H9 (cell line): ENCODE measurements around the gene PREX1. TPM values are rescaled to one million over a fixed set of nuclear protein-coding genes. Genes with fewer than 3 reads are reported as not detected.

Source experiments
- DNase-seq: peaks from one replicate; pipeline ENCODE4 v3.0.0-alpha.2; 2017
- H2AFZ ChIP-seq: one replicate; pipeline ENCODE4 v1.6.1; 2013; ENCODE audit warnings: mild to moderate bottlenecking, low read length, control low read depth, moderate library complexity
- H2AK5ac ChIP-seq: 2 replicates; pipeline ENCODE4 v1.6.1; 2013; ENCODE audit warnings: low read length, control low read depth, mixed read lengths; ENCODE audit not compliant: insufficient read length
- H2BK120ac ChIP-seq: one replicate; pipeline ENCODE4 v1.6.1; 2013; ENCODE audit warnings: low read depth, mild to moderate bottlenecking, low read length, control low read depth, inconsistent platforms; ENCODE audit not compliant: poor library complexity, severe bottlenecking
- H2BK12ac ChIP-seq: 2 replicates; pipeline ENCODE4 v1.6.1; 2013; ENCODE audit warnings: low read length, control low read depth, mixed read lengths, low read depth; ENCODE audit not compliant: insufficient read length
- H2BK15ac ChIP-seq: 2 replicates; pipeline ENCODE4 v1.6.1; 2013; ENCODE audit warnings: low read depth, low read length, control low read depth
- H2BK20ac ChIP-seq: one replicate; pipeline ENCODE4 v1.6.1; 2013; ENCODE audit warnings: low read depth, mild to moderate bottlenecking, low read length, control low read depth, inconsistent platforms; ENCODE audit not compliant: poor library complexity, severe bottlenecking
- H2BK5ac ChIP-seq: 2 replicates; pipeline ENCODE4 v1.6.1; 2013; ENCODE audit warnings: low read length, control low read depth, mixed read lengths; ENCODE audit not compliant: insufficient read length
- H3K14ac ChIP-seq: 2 replicates; pipeline ENCODE4 v1.6.1; 2013; ENCODE audit warnings: low read length, control low read depth; ENCODE audit not compliant: insufficient read depth
- H3K18ac ChIP-seq: 2 replicates; pipeline ENCODE4 v1.6.1; 2013; ENCODE audit warnings: low read depth, mild to moderate bottlenecking, mixed read lengths, low read length, control low read depth; ENCODE audit not compliant: insufficient read length
- H3K23ac ChIP-seq: 2 replicates; pipeline ENCODE4 v1.6.1; 2013; ENCODE audit warnings: low read length, control low read depth, mixed read lengths, low read depth; ENCODE audit not compliant: insufficient read length
- H3K23me2 ChIP-seq: 2 replicates; pipeline ENCODE4 v1.6.1; 2013; ENCODE audit warnings: low read depth, mild to moderate bottlenecking, mixed read lengths, low read length, control low read depth; ENCODE audit not compliant: insufficient read length, poor library complexity, severe bottlenecking
- H3K27ac ChIP-seq: 2 replicates; pipeline ENCODE4 v1.5.1; 2013; ENCODE audit warnings: low read length, control low read depth, mixed read lengths, low read depth; ENCODE audit not compliant: insufficient read length
- H3K27me3 ChIP-seq: 2 replicates; pipeline ENCODE4 v1.6.1; 2013; ENCODE audit warnings: low read length, control low read depth, inconsistent platforms; ENCODE audit not compliant: insufficient read depth
- H3K4ac ChIP-seq: 2 replicates; pipeline ENCODE4 v1.6.1; 2013; ENCODE audit warnings: low read depth, mild to moderate bottlenecking, control low read depth, inconsistent platforms, low read length, moderate library complexity
- H3K4me1 ChIP-seq: 2 replicates; pipeline ENCODE4 v1.6.1; 2013; ENCODE audit warnings: low read length, control low read depth, inconsistent platforms; ENCODE audit not compliant: insufficient read depth
- H3K4me2 ChIP-seq: 2 replicates; pipeline ENCODE4 v1.6.1; 2013; ENCODE audit warnings: low read length, control low read depth, mixed read lengths; ENCODE audit not compliant: insufficient read length, insufficient read depth
- H3K56ac ChIP-seq: 2 replicates; pipeline ENCODE4 v1.6.1; 2013; ENCODE audit warnings: low read depth, mild to moderate bottlenecking, mixed read lengths, low read length, control low read depth; ENCODE audit not compliant: insufficient read length
- H3K79me1 ChIP-seq: 2 replicates; pipeline ENCODE4 v1.6.1; 2013; ENCODE audit warnings: low read depth, mild to moderate bottlenecking, moderate library complexity, low read length, control low read depth, inconsistent platforms; ENCODE audit not compliant: insufficient read depth, poor library complexity, severe bottlenecking
- H3K79me2 ChIP-seq: 2 replicates; pipeline ENCODE4 v1.6.1; 2013; ENCODE audit warnings: low read length, control low read depth, inconsistent platforms; ENCODE audit not compliant: insufficient read depth
- H3K9ac ChIP-seq: 2 replicates; pipeline ENCODE4 v1.6.1; 2013; ENCODE audit warnings: low read length, control low read depth, mixed read lengths; ENCODE audit not compliant: insufficient read length; ENCODE audit errors: extremely low read depth
- H3K9me3 ChIP-seq: one replicate; pipeline ENCODE4 v1.6.1; 2013; ENCODE audit warnings: low read depth, low read length, inconsistent platforms; ENCODE audit not compliant: control insufficient read depth
- H3T11ph ChIP-seq: one replicate; pipeline ENCODE4 v1.6.1; 2013; ENCODE audit warnings: mild to moderate bottlenecking, low read length, control low read depth, inconsistent platforms
- H4K20me1 ChIP-seq: one replicate; pipeline ENCODE4 v1.6.1; 2013; ENCODE audit not compliant: control insufficient read depth, insufficient read length, insufficient read depth
- H4K5ac ChIP-seq: 2 replicates; pipeline ENCODE4 v1.6.1; 2013; ENCODE audit warnings: low read depth, mild to moderate bottlenecking, mixed read lengths, low read length, control low read depth; ENCODE audit not compliant: insufficient read length
- H4K8ac ChIP-seq: replicated peaks from 2 replicates; pipeline ENCODE4 v1.6.1; 2013; ENCODE audit warnings: low read length, control low read depth, mixed read lengths, low read depth; ENCODE audit not compliant: insufficient read length
- H4K91ac ChIP-seq: 2 replicates; pipeline ENCODE4 v1.6.1; 2013; ENCODE audit warnings: low read depth, mild to moderate bottlenecking, moderate library complexity, mixed read lengths, low read length, control low read depth; ENCODE audit not compliant: insufficient read length
- H3K27ac Mint-ChIP-seq, 3 experiments: 2 replicates in 2 of 3; 3 replicates in 1 of 3; pipeline ENCODE4 v1.8.0; 2020 to 2021; ENCODE audit warnings: mixed read lengths in 3 of 3, mild to moderate bottlenecking in 1 of 3, moderate library complexity in 1 of 3
- H3K27me3 Mint-ChIP-seq: 2 replicates; pipeline ENCODE4 v1.8.0; 2021; ENCODE audit warnings: low read depth, mild to moderate bottlenecking, moderate library complexity, mixed read lengths
- H3K36me3 Mint-ChIP-seq, 3 experiments: 2 replicates in 2 of 3; 3 replicates in 1 of 3; pipeline ENCODE4 v1.8.0; 2020 to 2021; ENCODE audit warnings: low read depth in 3 of 3, mixed read lengths in 3 of 3; ENCODE audit not compliant: insufficient read depth in 1 of 3
- H3K4me1 Mint-ChIP-seq, 2 experiments: 2 replicates each; pipeline ENCODE4 v1.8.0; 2020; ENCODE audit warnings: mixed read lengths in 2 of 2
- H3K4me3 Mint-ChIP-seq, 2 experiments: 2 replicates in 1 of 2; 3 replicates in 1 of 2; pipeline ENCODE4 v1.8.0; 2020 to 2021; ENCODE audit warnings: mild to moderate bottlenecking in 2 of 2, mixed read lengths in 2 of 2, moderate library complexity in 1 of 2
- H3K9me3 Mint-ChIP-seq, 2 experiments: 2 replicates in 1 of 2; 3 replicates in 1 of 2; pipeline ENCODE4 v1.8.0; 2020; ENCODE audit warnings: mild to moderate bottlenecking in 2 of 2, mixed read lengths in 2 of 2, moderate library complexity in 1 of 2
- WGBS: extraction: QIAGEN DNeasy Blood & Tissue Kit; methylation state at CpG from one replicate; pipeline ENCODE4 v1.1.7; 2013; ENCODE audit warnings: missing lambda C conversion rate, low lambda C conversion rate, mixed read lengths; ENCODE audit not compliant: insufficient read length; ENCODE audit errors: extremely low coverage; 5-methylcytosine and 5-hydroxymethylcytosine counted together
- total RNA-seq: library from RNA; stranded (reverse); gene quantifications from 2 replicates; pipeline ENCODE4 v1.2.1, GENCODE V29; 2021
- TF ChIP-seq, protein P1 (sequence below): fragments of 200-600 bp; sonication (generic); conservative IDR thresholded peaks from 3 replicates; pipeline ENCODE4 v1.8.0; 2021; ENCODE audit warnings: antibody characterized with exemption, mild to moderate bottlenecking

PREX1 gene
- total RNA-seq, 1 experiment from 2014 or later = 6.6 TPM

DNA sequence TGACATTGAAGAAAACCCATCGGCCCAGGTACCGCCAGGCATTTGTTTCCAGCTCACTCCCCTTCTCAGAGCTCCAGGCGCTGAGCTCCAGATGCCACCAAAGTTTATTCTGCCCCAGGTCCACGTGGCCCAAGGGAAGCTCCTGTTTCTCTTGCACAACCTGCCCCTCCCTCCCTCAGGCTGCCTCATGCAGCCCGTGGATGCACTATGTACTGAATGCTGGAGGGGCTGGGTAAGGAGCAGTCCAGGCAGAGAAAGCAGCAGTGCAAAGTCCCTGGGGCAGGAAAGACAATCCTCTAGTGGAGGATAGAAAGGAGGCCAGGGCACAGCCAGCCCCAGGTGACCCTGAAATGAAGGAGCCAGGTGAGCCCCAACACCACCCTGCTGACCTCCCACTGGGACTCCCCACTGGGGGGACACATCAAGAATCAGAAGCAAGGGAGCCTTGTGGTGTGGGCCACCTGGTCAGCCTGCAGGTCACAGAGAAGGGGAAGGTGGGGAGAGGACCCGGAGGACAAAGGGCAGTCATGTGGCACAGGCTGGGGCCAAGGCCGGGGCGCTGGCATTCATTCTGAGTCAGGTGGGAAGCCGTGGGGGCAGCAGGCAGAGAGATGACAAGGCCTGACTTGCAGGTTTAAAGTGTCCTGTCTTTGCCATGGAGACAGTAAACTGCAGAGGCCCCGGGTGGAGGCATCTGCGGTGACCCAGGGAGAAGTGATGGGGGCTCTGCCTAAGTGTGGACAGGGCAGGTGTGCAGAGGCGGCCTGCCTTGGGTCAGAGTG, 230.1 kb downstream of the PREX1 start:
- Histone ChIP-seq H3K14ac (no peak overlapping the region), H3K27ac (no peak overlapping the region), H3T11ph (no peak overlapping the region), H3K79me1 (no peaks in the 10 kb centered on the region), H3K23me2 (no peaks in the 10 kb centered on the region), H4K20me1 (no peaks in the 10 kb centered on the region), H3K56ac (no peak overlapping the region), H3K23ac (no peak overlapping the region), H2BK120ac (no peak overlapping the region), H3K79me2 (no peaks in the 10 kb centered on the region), H3K4me1 (no peaks in the 10 kb centered on the region), H2AK5ac (no peak overlapping the region), H3K9me3 (no peaks in the 10 kb centered on the region), H3K27me3 (no peaks in the 10 kb centered on the region), H3K18ac (no peak overlapping the region), H3K4ac (no peak overlapping the region), H3K4me2 (no peak overlapping the region), H4K8ac (no peak overlapping the region), H2BK5ac (no peak overlapping the region), H2BK15ac (no peak overlapping the region), H4K5ac (no peak overlapping the region), H2AFZ (no peak overlapping the region), H2BK20ac (no peak overlapping the region), H4K91ac (no peak overlapping the region), H3K9ac (no peak overlapping the region), H2BK12ac (no peak overlapping the region)
- no peak for DNase-seq
- H3K27ac Mint-ChIP-seq = 0 out of 7 replicates have a peak overlapping the region, but pooled peaks of 1 of the 3 experiments have one; percentile 52
- H3K4me3 Mint-ChIP-seq = no peak overlapping the region
- H3K4me1 Mint-ChIP-seq = peaks cover 4 to 12% of the 10 kb centered on the region in 2 experiments; a peak in 3 of 4 replicates
- no CpG with 5 or more reads among the region's 12 CpGs for WGBS
- H3K9me3 Mint-ChIP-seq = peaks cover 0 to 2% of the 10 kb centered on the region in 2 experiments; a peak in 3 of 5 replicates
- TF ChIP-seq, protein P1, sequence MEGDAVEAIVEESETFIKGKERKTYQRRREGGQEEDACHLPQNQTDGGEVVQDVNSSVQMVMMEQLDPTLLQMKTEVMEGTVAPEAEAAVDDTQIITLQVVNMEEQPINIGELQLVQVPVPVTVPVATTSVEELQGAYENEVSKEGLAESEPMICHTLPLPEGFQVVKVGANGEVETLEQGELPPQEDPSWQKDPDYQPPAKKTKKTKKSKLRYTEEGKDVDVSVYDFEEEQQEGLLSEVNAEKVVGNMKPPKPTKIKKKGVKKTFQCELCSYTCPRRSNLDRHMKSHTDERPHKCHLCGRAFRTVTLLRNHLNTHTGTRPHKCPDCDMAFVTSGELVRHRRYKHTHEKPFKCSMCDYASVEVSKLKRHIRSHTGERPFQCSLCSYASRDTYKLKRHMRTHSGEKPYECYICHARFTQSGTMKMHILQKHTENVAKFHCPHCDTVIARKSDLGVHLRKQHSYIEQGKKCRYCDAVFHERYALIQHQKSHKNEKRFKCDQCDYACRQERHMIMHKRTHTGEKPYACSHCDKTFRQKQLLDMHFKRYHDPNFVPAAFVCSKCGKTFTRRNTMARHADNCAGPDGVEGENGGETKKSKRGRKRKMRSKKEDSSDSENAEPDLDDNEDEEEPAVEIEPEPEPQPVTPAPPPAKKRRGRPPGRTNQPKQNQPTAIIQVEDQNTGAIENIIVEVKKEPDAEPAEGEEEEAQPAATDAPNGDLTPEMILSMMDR = no peak
- H3K27me3 Mint-ChIP-seq = no peaks in the 10 kb centered on the region; the same call in 1 of the 2 replicates
- no peaks in the 10 kb centered on the region for H3K36me3 Mint-ChIP-seq
